Measurements from ENCODE around the gene PARD3B. TPM values are rescaled to one million over a fixed set of nuclear protein-coding genes. Genes with fewer than 3 reads are reported as not detected.

PARD3B gene
- total and polyA plus RNA-seq, 2 of the 4 experiments (the other 2 are of a cell fraction): 3.3 to 15.6 TPM

- Histone ChIP-seq H3K14ac (replicated peaks; ENCODE audit: low read depth, low read length) (0 out of 2 replicates have a peak overlapping the region, but pooled peaks have one; percentile 40), H2AFZ (replicated peaks; ENCODE audit: low read length, poor library complexity) (no peak overlapping the region), H3K27ac (ENCODE audit: insufficient read depth, low read length) (no peak overlapping the region), H2BK20ac (ENCODE audit: low read depth, low read length) (no peak overlapping the region), H2BK15ac (ENCODE audit: low read depth, low read length) (no peak overlapping the region), H3K9ac (ENCODE audit: low read depth, low read length) (no peak overlapping the region), H2BK5ac (ENCODE audit: low read depth, low read length, poor library complexity, severe bottlenecking) (no peak overlapping the region), H3K4me2 (ENCODE audit: low read depth, low read length) (no peak overlapping the region), H3K4me3 (ENCODE audit: insufficient read depth, low read depth, low read length) (no peak overlapping the region), H3K56ac (ENCODE audit: extremely low read depth, insufficient read depth, low read length) (no peak overlapping the region), H3K36me3 (ENCODE audit: control insufficient read depth, insufficient read depth, low read length) (no peaks in the 10 kb centered on the region), H2AK9ac (replicated peaks; ENCODE audit: low read depth, low read length, poor library complexity) (no peak overlapping the region), H3K27me3 (ENCODE audit: control insufficient read depth, insufficient read depth, low read length) (no peaks in the 10 kb centered on the region), H4K20me1 (ENCODE audit: insufficient read depth, low read length) (no peaks in the 10 kb centered on the region), H3K18ac (ENCODE audit: low read depth, low read length) (no peak overlapping the region), H3K79me1 (ENCODE audit: low read depth in 1 of 2, low read length in 2 of 2) (no peaks in the 10 kb centered on the region), H3K23ac (ENCODE audit: low read depth, low read length) (no peak overlapping the region), H3K4me1 (ENCODE audit: control insufficient read depth, insufficient read depth, low read length) (no peaks in the 10 kb centered on the region), H4K91ac (ENCODE audit: insufficient read depth, low read depth, low read length) (no peak overlapping the region), H4K8ac (ENCODE audit: low read depth in 2 of 2, low read length in 2 of 2) (no peak overlapping the region), H3K4ac (ENCODE audit: low read depth, low read length) (no peak overlapping the region), H2AK5ac (ENCODE audit: low read depth, low read length) (no peak overlapping the region), H3K9me3 (ENCODE audit: control insufficient read depth, insufficient read depth, low read length) (no peaks in the 10 kb centered on the region), H4K5ac (ENCODE audit: low read depth, low read length) (no peak overlapping the region), H2BK120ac (ENCODE audit: low read depth, low read length) (no peak overlapping the region), H3K9me1 (ENCODE audit: insufficient read depth, low read length) (peaks cover 8% of the 10 kb centered on the region)
- ChIA-PET CTCF (no interaction called here), POLR2A (ENCODE audit: unreplicated experiment) (no interaction called here)
- ATAC-seq (ENCODE audit: low read depth) (no peak), DNase-seq (no peak)
- WGBS, 2 experiments (ENCODE audit: extremely low coverage in 2 of 2, insufficient read length in 1 of 2): no CpG with 5 or more reads among the region's 2 CpGs
- in situ Hi-C loops (cut with MboI; ENCODE audit: low sequenced_read_pairs): no loop called here
- no TSS peak for BruUV-seq (replicated peaks)
- TF ChIP-seq MAFK (IDR thresholded peaks at IDR 0.05; ENCODE audit: low read depth, low read length) (no peak), RAD21 (IDR thresholded peaks at IDR 0.05; ENCODE audit: low read length) (no peak), FOS (IDR thresholded peaks at IDR 0.05; ENCODE audit: low read depth, low read length) (no peak), CEBPB (IDR thresholded peaks at IDR 0.05; ENCODE audit: low read depth, low read length) (no peak), SMC3 (IDR thresholded peaks at IDR 0.05; ENCODE audit: low read depth, low read length) (no peak), POLR2A (IDR thresholded peaks at IDR 0.05; ENCODE audit: low read depth, low read length) (no peak), MXI1 (IDR thresholded peaks at IDR 0.05; ENCODE audit: borderline replicate concordance, low read depth, low read length) (no peak), MAZ (IDR thresholded peaks at IDR 0.05; ENCODE audit: borderline replicate concordance, low read depth, low read length) (no peak), RCOR1 (IDR thresholded peaks at IDR 0.05; ENCODE audit: insufficient replicate concordance, low read length) (no peak), BHLHE40 (IDR thresholded peaks at IDR 0.05; ENCODE audit: low read depth, low read length) (no peak), USF2 (IDR thresholded peaks at IDR 0.05; ENCODE audit: low read depth, low read length) (no peak), CTCF (conservative IDR thresholded peaks at IDR 0.05; ENCODE audit: low read depth, low read length) (no peak), NFE2L2 (IDR thresholded peaks at IDR 0.05; ENCODE audit: low read depth, low read length) (no peak), CHD1 (IDR thresholded peaks at IDR 0.05; ENCODE audit: low read depth, low read length) (no peak), RFX5 (IDR thresholded peaks at IDR 0.05; ENCODE audit: low read depth, low read length) (no peak)
- intact Hi-C loops (cut with micrococcal nuclease): no loop called here
- dilution Hi-C loops (cut with HindIII; ENCODE audit: low sequenced_read_pairs, unreplicated experiment): no loop called here
Measured at GRCh38 chr2:205212357-205212756, 667.1 kb downstream of the PARD3B start.
